Left ventricle myocardium inferior (tissue), 1 donor: ENCODE measurements around the gene SURF1. TPM values are rescaled to one million over a fixed set of nuclear protein-coding genes. Genes with fewer than 3 reads are reported as not detected.

Experiments used
- DNase-seq: peaks from one replicate; pipeline ENCODE4 v3.0.0-alpha.2; 2020
- H3K27ac ChIP-seq: fragments of 200-600 bp; replicated peaks from 2 replicates; pipeline ENCODE4 v1.8.0; 2021
- H3K27me3 ChIP-seq: fragments of 200-600 bp; 2 replicates; pipeline ENCODE4 v1.8.0; 2021; ENCODE audit warnings: low read depth
- H3K36me3 ChIP-seq: fragments of 200-600 bp; 2 replicates; pipeline ENCODE4 v1.8.0; 2021
- H3K4me1 ChIP-seq: fragments of 200-600 bp; 2 replicates; pipeline ENCODE4 v1.8.0; 2021
- H3K4me3 ChIP-seq: fragments of 200-600 bp; 2 replicates; pipeline ENCODE4 v1.8.0; 2021; ENCODE audit warnings: mild to moderate bottlenecking, moderate library complexity
- H3K9me3 ChIP-seq: fragments of 200-600 bp; replicated peaks from 2 replicates; pipeline ENCODE4 v1.8.0; 2021
- intact Hi-C: fragments of 100-400 bp; cut with micrococcal nuclease; formaldehyde crosslinking; loops from one replicate; pipeline ENCODE4 v1.11.0; 2022
- total RNA-seq: library from RNA; stranded (reverse); fragmentation: NEBNext Ultra II Directional; extraction: Animal tissue kit (Norgen Biotek cat#: 25700); gene quantifications from one replicate; pipeline ENCODE4 v1.2.1, GENCODE V29; 2021
- TF ChIP-seq, protein P1 (sequence below): fragments of 200-600 bp; IDR thresholded peaks from 2 replicates; pipeline ENCODE4 v1.8.0; 2021; ENCODE audit warnings: antibody characterized with exemption, mild to moderate bottlenecking, borderline replicate concordance
- donor health status: DM: no; HTN: yes; CAD: no; lungs with severe emphysema.

The SURF1 gene
- total RNA-seq, 1 donor from 2014 or later = 60.7 TPM

DNA sequence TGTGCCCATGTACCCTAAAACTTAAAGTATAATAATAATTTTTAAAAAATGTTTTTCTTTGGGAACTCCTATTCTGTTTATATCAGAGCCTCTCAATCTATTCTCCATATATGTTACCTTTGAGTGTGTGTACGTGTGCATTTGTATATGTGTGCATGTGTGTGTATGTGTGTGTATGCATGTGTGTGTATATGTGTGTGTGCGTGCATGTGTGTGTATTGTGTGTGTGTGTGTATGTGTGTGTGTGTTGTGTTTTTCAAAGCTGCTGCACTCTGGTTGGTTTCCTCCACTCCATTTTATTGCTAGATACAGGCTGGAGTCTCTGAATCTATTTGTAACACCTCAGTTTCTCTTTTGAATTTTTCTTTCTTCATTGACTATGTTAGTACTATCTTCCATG lies 40.3 kb downstream of the SURF1 start:
- DNase-seq = no peak
- Histone ChIP-seq H3K4me1 (no peaks in the 10 kb centered on the region), H3K36me3 (no peaks in the 10 kb centered on the region), H3K27me3 (peaks cover 14% of the 10 kb centered on the region), H3K4me3 (no peak overlapping the region), H3K27ac (no peak overlapping the region), H3K9me3 (no peaks in the 10 kb centered on the region)
- TF ChIP-seq, protein P1, sequence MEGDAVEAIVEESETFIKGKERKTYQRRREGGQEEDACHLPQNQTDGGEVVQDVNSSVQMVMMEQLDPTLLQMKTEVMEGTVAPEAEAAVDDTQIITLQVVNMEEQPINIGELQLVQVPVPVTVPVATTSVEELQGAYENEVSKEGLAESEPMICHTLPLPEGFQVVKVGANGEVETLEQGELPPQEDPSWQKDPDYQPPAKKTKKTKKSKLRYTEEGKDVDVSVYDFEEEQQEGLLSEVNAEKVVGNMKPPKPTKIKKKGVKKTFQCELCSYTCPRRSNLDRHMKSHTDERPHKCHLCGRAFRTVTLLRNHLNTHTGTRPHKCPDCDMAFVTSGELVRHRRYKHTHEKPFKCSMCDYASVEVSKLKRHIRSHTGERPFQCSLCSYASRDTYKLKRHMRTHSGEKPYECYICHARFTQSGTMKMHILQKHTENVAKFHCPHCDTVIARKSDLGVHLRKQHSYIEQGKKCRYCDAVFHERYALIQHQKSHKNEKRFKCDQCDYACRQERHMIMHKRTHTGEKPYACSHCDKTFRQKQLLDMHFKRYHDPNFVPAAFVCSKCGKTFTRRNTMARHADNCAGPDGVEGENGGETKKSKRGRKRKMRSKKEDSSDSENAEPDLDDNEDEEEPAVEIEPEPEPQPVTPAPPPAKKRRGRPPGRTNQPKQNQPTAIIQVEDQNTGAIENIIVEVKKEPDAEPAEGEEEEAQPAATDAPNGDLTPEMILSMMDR = no peak
- intact Hi-C loops = no loop called here

DNA sequence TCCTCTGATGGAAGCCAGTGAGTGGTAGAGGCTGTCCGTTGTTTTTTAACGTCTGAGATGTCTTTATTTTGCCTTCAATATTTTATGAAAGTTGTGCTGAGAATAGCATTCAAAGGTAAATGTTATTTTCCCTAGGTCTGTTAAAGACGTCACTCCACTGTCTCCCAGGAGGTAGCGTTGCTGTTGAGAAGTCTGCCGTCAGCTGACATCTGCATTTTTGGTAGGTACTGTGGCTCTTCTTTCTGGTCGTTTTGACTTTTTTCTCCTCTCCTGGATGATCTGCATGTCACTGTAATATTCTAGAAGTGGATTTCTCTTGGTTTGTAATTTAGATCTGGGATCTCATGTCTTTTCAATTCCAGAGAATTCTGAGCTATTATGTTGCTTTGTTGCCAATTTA lies 46.7 kb downstream of the SURF1 start:
- Histone ChIP-seq H3K36me3 (no peaks in the 10 kb centered on the region), H3K9me3 (no peaks in the 10 kb centered on the region), H3K27me3 (peaks cover 29% of the 10 kb centered on the region), H3K27ac (no peak overlapping the region), H3K4me1 (no peaks in the 10 kb centered on the region), H3K4me3 (no peak overlapping the region)
- intact Hi-C loops = no loop called here
- no peak for DNase-seq
- TF ChIP-seq, protein P1 = no peak

DNA sequence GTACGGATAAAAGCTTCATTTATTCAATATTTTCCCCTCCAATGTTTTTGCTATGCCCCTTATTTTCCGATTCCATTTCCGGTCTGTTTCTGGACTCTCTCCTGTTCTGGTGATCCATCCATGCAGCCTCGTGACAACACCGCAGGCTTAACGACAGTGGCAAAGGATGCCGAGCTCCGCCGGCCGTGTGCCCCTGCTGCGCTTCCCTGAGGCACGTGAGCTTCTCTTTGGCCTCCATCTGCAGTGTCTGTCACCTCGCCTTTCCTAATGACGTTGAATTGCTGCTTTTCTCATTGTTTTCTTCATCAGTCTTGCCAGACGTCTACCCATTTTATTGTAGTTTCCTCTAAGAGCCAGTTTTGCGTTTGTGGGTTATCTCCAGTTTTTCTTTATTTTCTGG lies 49.0 kb downstream of the SURF1 start:
- intact Hi-C loops = no loop called here
- Histone ChIP-seq H3K4me1 (no peaks in the 10 kb centered on the region), H3K27me3 (peaks cover 50% of the 10 kb centered on the region), H3K9me3 (no peaks in the 10 kb centered on the region), H3K27ac (no peak overlapping the region), H3K36me3 (no peaks in the 10 kb centered on the region), H3K4me3 (no peak overlapping the region)
- TF ChIP-seq, protein P1 = no peak
- DNase-seq = no peak

DNA sequence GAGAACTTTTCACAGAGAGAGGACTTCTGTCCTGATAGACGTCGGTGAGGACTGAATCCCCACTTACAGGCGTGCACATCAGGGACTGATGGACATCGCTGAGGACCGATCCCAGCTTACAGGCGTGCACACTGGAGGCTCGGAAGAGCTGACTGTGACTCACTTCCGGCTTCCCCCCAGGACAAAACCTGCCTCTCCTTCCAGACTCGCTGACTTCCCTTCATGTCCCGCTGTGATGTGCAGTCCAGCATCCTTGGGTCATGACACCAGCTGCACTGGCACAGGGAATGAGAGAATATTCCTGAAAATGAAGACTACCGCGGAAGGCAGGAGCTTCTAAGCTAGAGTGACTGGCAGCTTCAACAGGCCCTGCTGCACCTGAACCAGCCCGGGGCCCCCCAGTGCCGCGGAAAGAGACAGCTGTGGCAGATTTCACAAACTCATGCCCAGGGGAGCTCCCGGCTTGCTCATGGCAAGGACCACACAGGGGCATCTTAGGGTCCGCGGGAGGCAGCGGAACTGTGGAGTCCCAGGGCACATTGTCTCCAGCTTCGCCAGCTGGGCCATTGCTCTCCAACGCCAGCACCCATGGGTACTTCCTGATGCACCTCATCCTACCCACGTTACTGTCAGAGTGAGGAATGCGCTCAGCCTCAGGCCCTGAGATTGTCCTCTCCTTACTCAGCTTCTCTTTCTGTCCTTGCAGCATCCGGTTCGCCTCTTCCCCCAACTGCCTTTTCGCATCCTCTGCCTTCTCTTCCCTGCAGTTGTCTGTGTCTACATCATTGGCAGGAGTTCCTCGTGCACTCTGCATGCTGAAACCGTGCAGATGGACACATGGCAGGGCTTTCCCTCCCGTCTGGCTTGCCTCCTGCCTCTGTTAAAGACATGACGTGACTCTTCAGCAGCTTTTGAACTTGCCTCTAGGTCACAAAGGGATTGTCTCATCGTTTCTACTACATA lies 49.8 kb downstream of the SURF1 start:
- H3K27me3 ChIP-seq = peaks cover 54% of the 10 kb centered on the region
- intact Hi-C loops = no loop called here

DNA sequence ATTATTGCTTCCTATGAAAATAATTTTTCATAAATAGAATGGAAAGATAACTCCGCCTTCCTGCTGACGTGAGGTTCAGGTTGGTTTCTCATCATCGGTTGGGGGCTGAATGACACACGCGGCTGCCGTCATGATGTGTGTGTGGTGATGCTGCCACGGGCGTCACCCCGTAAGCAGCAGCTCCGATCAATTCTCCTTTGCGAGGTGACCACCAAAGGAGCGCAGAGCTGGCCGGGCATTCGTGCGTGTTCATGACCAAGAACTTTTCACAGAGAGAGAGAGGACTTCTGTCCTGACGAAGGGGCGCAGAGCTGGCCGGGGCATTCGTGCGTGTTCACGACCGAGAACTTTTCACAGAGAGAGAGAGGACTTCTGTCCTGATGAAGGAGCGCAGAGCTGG lies 50.6 kb downstream of the SURF1 start:
- Histone ChIP-seq H3K36me3 (no peaks in the 10 kb centered on the region), H3K27ac (no peak overlapping the region), H3K9me3 (no peaks in the 10 kb centered on the region), H3K27me3 (peaks cover 60% of the 10 kb centered on the region), H3K4me3 (no peak overlapping the region), H3K4me1 (no peaks in the 10 kb centered on the region)
- no peak for DNase-seq
- intact Hi-C loops = no loop called here
- TF ChIP-seq, protein P1 = no peak

More for the DNA sequence above, 49.8 kb downstream of the SURF1 start:
- Histone ChIP-seq H3K4me3 (no peak overlapping the region), H3K36me3 (no peaks in the 10 kb centered on the region), H3K27ac (no peak overlapping the region), H3K4me1 (no peaks in the 10 kb centered on the region), H3K9me3 (no peaks in the 10 kb centered on the region)
- TF ChIP-seq, protein P1 = no peak
- no peak for DNase-seq
